MM.1S (cell line): Measurements from ENCODE around the gene PSD2.

Experiments used
- DNase-seq: peaks from one replicate; pipeline ENCODE4 v3.0.0-alpha.2; 2015
- H2AFZ ChIP-seq: fragments of 300-600 bp; sonication (generic); 2 replicates; pipeline ENCODE4 v1.6.0; 2016; ENCODE audit warnings: antibody characterized with exemption, low read length
- H3F3A ChIP-seq: fragments of 300-600 bp; sonication (generic); 2 replicates; pipeline ENCODE4 v1.6.1; 2016; ENCODE audit warnings: mild to moderate bottlenecking, antibody characterized with exemption, low read length, moderate library complexity, mixed read lengths; ENCODE audit not compliant: insufficient read depth
- H3K27ac ChIP-seq: fragments of 300-600 bp; sonication (generic); 2 replicates; pipeline ENCODE4 v1.5.1; 2016; ENCODE audit warnings: mild to moderate bottlenecking, low read length
- H3K27me3 ChIP-seq: fragments of 300-600 bp; sonication (generic); replicated peaks from 2 replicates; pipeline ENCODE4 v1.6.0; 2016; ENCODE audit warnings: low read length; ENCODE audit not compliant: insufficient read depth
- H3K36me3 ChIP-seq: fragments of 300-600 bp; sonication (generic); replicated peaks from 2 replicates; pipeline ENCODE4 v1.6.1; 2016; ENCODE audit warnings: mild to moderate bottlenecking, low read length, mixed read lengths; ENCODE audit not compliant: insufficient read depth
- H3K4me1 ChIP-seq: fragments of 300-600 bp; sonication (generic); 2 replicates; pipeline ENCODE4 v1.6.1; 2016; ENCODE audit warnings: low read length, mixed read lengths
- H3K4me2 ChIP-seq: fragments of 300-600 bp; sonication (generic); 2 replicates; pipeline ENCODE4 v1.6.0; 2016; ENCODE audit warnings: low read depth, low read length
- H3K4me3 ChIP-seq: fragments of 300-600 bp; sonication (generic); 2 replicates; pipeline ENCODE4 v1.5.1; 2016; ENCODE audit warnings: low read length, mixed read lengths
- H3K79me2 ChIP-seq: fragments of 300-600 bp; sonication (generic); 2 replicates; pipeline ENCODE4 v1.6.1; 2016; ENCODE audit warnings: mixed run types, low read length, mixed read lengths
- H3K9ac ChIP-seq: fragments of 300-600 bp; sonication (generic); 2 replicates; pipeline ENCODE4 v1.6.1; 2016; ENCODE audit warnings: low read length, mixed read lengths
- H3K9me2 ChIP-seq: fragments of 300-600 bp; sonication (generic); replicated peaks from 2 replicates; pipeline ENCODE4 v1.6.1; 2016; ENCODE audit warnings: mild to moderate bottlenecking, low read length, mixed read lengths; ENCODE audit not compliant: insufficient read depth
- H3K9me3 ChIP-seq: fragments of 300-600 bp; sonication (generic); replicated peaks from 2 replicates; pipeline ENCODE4 v1.6.1; 2016; ENCODE audit warnings: mild to moderate bottlenecking, low read length, mixed read lengths; ENCODE audit not compliant: insufficient read depth
- H4K20me1 ChIP-seq: fragments of 300-600 bp; sonication (generic); 2 replicates; pipeline ENCODE4 v1.6.1; 2016; ENCODE audit warnings: mild to moderate bottlenecking, low read length, moderate library complexity, mixed read lengths; ENCODE audit not compliant: insufficient read depth
- CTCF ChIP-seq: fragments of 300-600 bp; sonication (generic); IDR thresholded peaks from 2 replicates; pipeline ENCODE4 v1.5.1; 2016; ENCODE audit warnings: antibody characterized with exemption, low read length, mixed read lengths
- EZH2 ChIP-seq: fragments of 300-600 bp; sonication (generic); optimal IDR thresholded peaks from 2 replicates; pipeline ENCODE3; 2017; ENCODE audit warnings: low read depth, mild to moderate bottlenecking, antibody characterized with exemption, low read length, mixed read lengths
- EZH2phosphoT487 ChIP-seq: fragments of 300-600 bp; sonication (generic); IDR thresholded peaks from 2 replicates; pipeline ENCODE4 v1.6.1; 2018; ENCODE audit warnings: antibody characterized with exemption, low read length

PSD2 gene

GRCh38 chr5:139787257-139787567, 8.4 kb upstream of the PSD2 start:
- H3K9ac ChIP-seq, result no peak overlapping the region
- no peak overlapping the region for H3K27ac ChIP-seq
- no peaks in the 10 kb centered on the region for H3K9me3 ChIP-seq
- H3K79me2 ChIP-seq, result no peaks in the 10 kb centered on the region
- no peaks in the 10 kb centered on the region for H3K9me2 ChIP-seq
- H3K4me1 ChIP-seq, result no peaks in the 10 kb centered on the region
- H3K27me3 ChIP-seq, result peaks cover 12% of the 10 kb centered on the region
- no peaks in the 10 kb centered on the region for H4K20me1 ChIP-seq
- TF ChIP-seq EZH2phosphoT487 (no peak), EZH2 (no peak), CTCF (no peak)
- no peaks in the 10 kb centered on the region for H3F3A ChIP-seq
- H3K36me3 ChIP-seq, result no peaks in the 10 kb centered on the region
- peak overlapping the region; percentile 100; the same call in 1 of the 2 replicates for H3K4me2 ChIP-seq
- no peak for DNase-seq
- H3K4me3 ChIP-seq, result no peak overlapping the region
- no peak overlapping the region for H2AFZ ChIP-seq

- Histone ChIP-seq H3K9ac (peak overlapping the region; percentile 48; the same call in 1 of the 2 replicates), H3K4me3 (peak overlapping the region; percentile 84)
These were observed 7.9 kb upstream of the PSD2 start for GRCh38 chr5:139787568-139788293.

GRCh38 chr5:139788294-139788910, 7.2 kb upstream of the PSD2 start:
- no peak overlapping the region for H3K9ac ChIP-seq
- H3F3A ChIP-seq, result no peaks in the 10 kb centered on the region
- H3K79me2 ChIP-seq, result no peaks in the 10 kb centered on the region
- H2AFZ ChIP-seq, result 0 out of 2 replicates have a peak overlapping the region, but pooled peaks have one; percentile 53
- no peak overlapping the region for H3K27ac ChIP-seq
- H4K20me1 ChIP-seq, result no peaks in the 10 kb centered on the region
- H3K4me3 ChIP-seq, result peak overlapping the region; percentile 84; the same call in 1 of the 2 replicates
- H3K4me1 ChIP-seq, result no peaks in the 10 kb centered on the region
- no peak for DNase-seq
- H3K9me3 ChIP-seq, result no peaks in the 10 kb centered on the region
- TF ChIP-seq EZH2phosphoT487 (no peak), EZH2 (no peak), CTCF (no peak)
- H3K9me2 ChIP-seq, result no peaks in the 10 kb centered on the region
- peaks cover 15% of the 10 kb centered on the region for H3K27me3 ChIP-seq
- H3K36me3 ChIP-seq, result no peaks in the 10 kb centered on the region
- H3K4me2 ChIP-seq, result peak overlapping the region; percentile 100; the same call in 1 of the 2 replicates

More at GRCh38 chr5:139787568-139788293, 7.9 kb upstream of the PSD2 start:
- Histone ChIP-seq H3F3A (no peaks in the 10 kb centered on the region), H3K27ac (no peak overlapping the region), H2AFZ (peak overlapping the region; percentile 100), H3K9me3 (no peaks in the 10 kb centered on the region), H3K79me2 (no peaks in the 10 kb centered on the region), H3K27me3 (peaks cover 12% of the 10 kb centered on the region), H4K20me1 (no peaks in the 10 kb centered on the region), H3K36me3 (no peaks in the 10 kb centered on the region), H3K4me2 (peak overlapping the region; percentile 100), H3K9me2 (no peaks in the 10 kb centered on the region), H3K4me1 (no peaks in the 10 kb centered on the region)
- DNase-seq, result peak; percentile 80
- TF ChIP-seq EZH2phosphoT487, result no peak
- TF ChIP-seq CTCF, result peak; percentile 91
